ENCODE measurements around the gene AFAP1.

AFAP1 gene

DNA sequence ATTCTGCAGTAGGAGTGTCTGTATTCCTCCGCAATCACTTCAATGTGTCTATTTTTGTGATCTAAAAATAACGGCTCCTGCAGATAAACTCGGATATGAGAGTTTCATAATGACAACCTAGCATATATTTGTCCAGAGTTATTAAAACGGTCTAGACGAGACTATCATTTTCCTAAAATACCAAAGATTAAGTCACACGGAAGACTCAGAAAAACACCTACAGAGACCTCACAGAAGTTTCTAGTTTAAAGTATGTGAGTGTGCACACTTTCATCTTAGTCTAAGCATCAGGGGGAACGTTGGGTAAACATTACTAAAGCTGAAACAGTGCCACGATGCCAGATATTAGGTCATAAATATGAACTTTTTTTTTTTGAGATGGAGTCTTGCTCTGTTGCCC, 156.9 kb downstream of the AFAP1 start:
- DNase-seq (ENCODE audit: low spot score), result no peak

DNA sequence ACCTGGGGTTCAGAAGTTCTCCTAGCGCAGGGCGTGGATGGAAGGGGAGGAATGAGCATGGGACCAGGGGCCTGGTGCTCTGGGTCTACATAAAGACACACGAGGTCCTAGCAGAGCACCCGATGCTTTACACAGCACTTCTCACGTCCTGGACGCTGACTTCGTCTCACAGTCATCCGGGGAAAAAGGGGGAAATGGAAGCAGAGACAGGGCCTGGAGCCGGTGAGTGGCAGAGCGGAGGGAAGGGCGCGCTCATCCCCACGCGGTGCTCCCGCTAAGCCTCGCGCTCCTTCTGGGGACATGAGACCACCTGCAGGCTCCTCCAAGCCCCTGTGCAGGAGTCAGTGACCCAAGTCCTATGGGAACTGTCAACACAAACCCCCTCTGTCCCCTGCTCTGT, 157.7 kb downstream of the AFAP1 start:
- no peak for DNase-seq (ENCODE audit: low spot score)

DNA sequence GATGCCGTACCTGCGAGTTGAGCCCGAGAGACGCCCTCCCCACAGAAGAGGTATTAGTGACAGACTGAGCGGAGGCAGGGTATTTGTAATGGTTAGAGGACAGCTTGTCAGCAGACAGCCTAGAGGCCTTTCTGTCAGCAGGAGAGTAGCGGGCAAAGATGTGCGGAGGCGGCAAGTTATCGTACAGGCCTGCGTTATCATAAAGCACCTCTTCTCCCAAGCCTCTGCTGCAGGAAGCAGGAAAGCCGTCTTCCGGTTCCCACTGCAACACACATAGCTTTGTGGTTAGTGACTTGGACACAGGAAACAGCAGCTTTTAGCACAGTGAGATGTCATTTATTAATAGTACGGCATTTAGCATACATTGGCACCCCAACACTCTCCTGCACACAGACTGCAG, 158.3 kb downstream of the AFAP1 start:
- no peak for DNase-seq (ENCODE audit: low spot score)

DNA sequence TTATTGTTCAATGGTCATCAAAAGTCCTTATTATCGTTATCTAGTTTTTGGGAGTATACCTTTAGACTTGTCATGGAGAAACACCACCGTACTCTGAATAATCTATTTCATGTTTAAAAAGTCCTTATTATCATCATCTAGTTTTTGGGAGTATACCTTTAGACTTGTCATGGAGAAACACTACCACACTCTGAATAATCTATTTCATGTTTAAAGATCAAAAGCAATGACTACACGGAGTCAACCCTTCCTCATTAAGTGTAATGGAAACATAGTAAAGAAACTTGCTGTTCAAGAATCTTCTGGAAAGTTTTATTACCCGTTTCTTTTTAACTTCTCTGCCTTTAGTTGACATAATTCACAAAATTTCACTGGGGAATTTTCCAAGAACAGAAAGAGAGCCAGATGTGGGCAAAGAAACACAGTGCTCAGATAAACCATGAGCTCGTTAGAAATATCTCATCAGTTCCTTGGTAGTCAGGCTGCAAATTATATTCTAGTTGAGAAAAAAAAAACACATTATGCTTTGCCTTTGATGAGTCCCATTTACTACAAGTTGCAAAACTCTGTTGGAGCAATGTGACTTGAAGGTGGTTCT, 158.8 kb downstream of the AFAP1 start:
- no peak for DNase-seq (ENCODE audit: low spot score)

DNA sequence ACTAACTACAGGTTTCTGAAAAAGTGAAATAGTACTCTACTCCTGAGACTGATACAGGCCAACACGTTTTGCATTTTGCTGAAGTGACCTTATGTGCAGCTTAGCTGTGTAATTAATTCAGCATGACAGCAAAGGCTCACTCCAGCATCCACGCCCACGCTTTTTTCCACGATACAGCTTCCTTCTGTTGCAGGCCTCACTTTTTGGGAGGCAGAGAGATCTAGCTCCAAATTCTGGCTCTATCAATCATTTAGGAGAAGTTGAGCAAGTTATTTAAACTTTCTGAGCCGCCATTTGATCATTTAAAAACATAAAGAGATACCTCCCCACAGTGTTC, 160.3 kb downstream of the AFAP1 start:
- no peak for DNase-seq (ENCODE audit: low spot score)

DNA sequence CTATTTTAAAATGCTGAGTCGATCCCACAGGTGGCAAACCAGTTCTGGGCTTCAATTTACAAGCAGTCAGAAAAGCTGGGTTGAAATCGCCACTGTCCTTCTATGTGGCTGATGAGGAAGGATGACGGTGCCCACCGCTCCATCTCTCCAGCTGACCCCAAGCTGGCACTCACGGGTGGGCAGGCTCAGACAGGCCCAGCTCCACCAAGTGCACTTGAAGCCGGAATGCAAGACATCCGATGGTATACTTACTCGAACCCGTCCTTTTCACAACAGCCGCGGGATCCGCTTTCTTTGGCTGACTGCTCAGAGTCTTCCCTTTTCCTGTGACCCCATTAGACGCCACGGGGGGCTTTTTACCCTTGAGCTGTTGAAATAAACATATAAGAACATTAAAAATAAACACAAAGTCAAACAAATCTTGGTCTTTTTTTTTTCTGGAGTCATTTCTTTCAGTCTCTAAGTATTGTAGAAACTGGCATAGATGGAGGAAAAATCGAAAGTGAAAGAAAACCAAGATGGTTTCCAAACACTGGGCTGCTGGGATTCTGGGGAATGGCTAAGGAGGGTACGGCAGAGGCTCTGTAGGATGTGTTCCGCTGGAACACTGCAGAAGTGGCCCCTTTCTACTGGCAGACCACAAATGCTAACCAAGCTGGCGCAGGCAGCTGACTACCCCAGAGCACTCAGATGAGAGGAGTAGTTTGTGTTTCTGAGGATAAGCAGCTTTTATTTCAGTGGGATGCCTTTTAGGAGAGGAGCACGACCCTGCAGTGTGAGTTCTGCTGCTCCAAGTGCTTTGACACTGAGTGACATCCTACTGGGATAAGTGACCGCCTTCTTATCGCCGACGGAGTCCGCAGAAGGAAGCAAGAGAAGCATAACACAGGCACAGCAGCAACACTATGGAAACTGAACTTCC, 160.9 kb downstream of the AFAP1 start:
- DNase-seq (ENCODE audit: low spot score), result no peak

DNA sequence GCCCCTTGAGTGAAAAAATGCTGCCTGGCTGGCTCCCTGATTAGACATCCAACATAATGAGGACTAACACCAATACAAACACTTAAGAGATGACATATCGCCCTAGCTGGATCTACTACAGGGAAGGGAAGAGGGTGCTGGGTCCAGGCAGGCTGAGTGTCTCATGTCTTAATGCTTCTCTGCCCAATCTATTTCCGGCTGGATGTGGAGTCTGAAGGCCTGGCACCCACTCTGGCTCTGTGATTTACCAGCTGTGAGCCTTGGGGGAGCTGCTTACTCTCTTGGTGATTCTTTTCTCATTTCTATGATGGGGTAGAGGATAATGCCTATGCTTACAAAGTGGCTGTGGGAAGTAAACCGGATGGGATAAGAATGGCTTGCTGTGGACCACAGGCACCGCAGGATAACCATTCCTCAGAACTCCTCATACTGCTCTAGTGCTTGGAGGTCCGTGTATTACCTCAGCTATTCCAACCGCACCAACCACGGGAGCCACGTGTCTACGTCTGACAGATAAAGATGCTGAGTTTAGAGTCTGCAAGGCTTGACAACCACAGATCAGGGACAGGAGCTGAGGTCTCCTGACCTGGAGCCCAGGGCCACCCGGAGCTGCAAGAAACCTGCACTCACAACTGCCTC, 161.7 kb downstream of the AFAP1 start:
- DNase-seq (ENCODE audit: low spot score), result no peak

DNA sequence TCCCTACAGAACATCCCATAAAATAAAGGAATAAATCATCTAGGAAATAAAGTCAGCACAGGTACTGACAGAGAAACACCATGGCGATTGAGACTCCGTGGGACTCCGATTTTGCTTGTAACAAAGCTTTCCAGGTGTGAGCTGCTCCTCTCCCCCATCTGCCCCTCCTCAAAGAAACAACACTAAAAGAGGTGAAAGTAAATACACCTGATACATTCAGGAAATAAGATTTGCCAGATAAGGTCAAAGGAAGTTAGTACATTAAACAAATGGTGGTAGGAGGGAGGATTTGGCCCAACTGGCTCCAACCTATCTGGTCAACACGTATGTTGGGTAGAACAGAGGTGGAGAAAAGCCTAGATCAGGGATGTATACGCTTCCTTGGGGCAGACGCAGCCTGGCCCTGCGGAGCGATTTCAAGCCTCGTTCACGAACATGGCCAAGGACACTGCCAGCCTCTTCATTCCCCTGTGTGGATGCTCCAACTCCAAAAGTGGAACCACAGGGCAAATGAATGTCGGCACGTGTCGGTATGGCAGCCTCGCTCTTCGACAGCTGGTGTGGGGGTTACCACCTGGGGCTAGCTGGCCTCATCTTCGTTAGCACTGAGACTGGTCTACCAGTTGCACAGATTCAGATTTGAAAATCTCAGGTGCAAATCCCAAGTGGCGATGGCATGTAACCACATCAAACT, 162.5 kb downstream of the AFAP1 start:
- DNase-seq (ENCODE audit: low spot score), result no peak

DNA sequence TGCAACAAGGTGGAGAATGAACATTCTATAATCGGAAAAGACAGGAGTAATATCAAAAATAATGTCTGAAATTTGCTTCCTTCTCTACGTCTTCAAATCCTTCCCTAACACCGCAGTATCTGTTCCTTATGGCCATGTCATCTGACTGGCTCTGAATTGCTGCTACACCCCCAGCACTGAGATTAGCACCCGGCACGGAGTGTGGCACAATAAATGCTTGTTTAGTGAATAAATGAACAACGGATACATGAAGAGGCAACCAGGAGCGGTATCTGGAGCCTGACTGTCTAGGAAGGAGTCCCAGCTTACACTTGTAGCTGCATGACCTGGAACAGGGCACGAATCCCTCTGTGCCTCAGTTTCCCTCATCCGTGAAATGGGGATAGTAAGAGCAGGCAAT, 164.3 kb downstream of the AFAP1 start:
- DNase-seq (ENCODE audit: low spot score), result no peak

DNA sequence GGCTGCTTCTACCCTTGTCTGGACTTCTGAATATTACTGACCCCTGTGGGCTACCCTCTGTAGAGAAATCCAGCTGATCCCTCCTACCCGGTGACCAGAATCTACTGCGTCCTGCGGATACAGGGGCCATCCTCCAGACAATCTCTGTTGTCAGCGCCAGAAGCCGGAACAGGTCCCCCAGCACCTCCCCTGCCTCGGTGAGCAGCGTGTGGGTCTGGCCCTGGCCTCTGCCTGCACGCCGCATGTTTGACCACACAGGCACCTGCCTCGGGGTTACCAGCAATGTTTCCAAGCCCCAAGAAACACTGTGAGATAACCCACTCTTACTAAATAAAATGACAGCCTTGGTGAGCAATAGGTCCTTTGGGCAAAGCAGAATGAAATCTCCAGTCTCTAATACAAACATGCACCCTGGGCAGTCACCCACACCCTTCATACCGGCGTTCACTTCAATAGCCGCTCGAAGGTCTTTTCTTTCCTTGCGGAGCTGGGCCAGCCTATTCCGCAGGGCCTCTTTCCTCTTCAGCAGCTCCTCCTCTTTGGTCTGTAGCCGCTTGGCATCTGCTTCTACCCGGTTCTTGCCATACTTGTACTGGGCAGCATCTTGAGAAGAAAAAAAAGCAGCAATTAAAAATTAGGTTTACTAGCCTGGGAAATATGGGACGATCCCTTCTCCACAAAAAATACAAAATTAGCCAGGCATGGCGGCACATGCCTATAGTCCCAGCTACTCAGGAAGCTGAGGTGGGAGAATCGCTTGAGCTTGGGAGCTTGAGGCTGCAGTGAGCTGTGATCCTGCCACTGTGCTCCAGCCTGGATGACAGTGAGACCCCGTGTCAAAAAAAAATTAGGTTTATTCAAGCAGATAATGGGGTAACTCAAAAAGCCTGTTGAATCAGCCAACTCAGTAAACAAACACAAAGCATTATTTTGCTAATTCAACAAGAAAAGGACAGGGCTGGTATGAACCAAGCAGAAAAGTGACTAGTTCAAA, 165.1 kb downstream of the AFAP1 start:
- DNase-seq (ENCODE audit: low spot score), result no peak

DNA sequence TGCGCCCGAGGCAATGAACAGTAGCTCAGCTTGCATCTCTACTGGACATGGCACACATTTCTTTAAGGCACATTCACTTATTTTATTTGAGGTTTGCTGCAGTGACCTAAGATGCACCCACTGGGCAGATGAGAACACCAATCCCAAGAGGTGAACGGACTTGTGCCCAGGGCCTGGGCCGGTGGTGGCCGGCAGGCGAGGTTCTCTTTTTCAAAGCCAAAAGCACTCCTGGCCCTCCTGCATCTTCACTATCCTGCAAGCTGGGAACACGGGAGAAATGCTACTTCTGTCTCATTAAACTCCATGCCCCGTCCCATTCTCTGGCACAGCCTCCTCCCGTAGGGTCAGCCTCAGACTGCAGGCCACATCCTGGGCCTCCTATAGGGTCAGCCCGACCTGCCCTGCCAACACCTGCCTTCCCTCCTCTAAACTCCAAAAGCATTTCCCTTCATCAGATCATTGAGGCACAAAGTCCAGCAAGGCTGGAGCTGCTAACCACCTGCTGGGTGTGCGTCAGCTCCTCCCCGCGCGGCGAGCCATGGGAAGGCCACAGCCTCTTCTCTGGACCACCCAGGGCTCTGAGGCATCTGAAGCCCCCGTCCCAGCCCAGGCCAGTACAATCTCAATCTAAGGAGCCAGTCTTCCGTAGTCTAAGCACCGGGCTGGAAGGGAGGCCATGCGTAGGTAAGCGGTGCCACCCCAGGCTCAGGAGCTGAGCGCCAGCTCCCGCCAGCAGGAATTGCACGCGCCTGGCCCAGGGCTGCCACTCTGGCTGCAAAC, 166.1 kb downstream of the AFAP1 start:
- no peak for DNase-seq (ENCODE audit: low spot score)

DNA sequence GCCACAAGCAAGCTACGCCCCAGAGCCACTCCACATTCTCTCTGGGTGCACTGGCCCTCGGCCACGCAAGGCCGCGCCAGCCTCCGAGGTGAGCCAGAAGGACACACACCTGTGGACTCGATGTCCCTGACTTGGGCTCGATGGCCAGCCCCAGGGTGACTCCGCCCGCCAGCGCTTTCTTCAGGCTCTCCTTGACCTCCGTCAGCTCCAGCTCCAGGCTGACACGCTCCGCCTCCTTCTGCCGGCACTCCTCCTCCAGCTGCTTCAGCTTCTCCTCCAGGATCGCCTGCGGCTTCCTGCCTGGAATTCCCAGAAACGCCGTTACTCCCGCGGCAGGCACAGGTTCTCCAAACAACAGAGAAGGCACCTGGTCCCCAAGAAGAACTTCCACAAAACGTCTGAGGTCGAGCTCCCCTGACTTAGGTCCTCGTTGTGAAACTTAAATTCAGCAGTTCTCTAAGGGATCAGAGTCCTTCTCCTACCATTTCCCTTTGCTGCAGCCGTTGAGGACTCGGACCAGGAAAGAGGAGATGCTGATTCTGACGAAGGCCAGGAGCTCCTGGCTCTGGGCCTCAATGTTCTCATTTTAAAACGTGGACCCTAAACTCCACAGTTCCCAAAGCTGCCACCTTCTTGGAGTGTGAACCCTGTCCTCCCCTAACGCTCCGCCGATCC, 166.8 kb downstream of the AFAP1 start:
- DNase-seq (ENCODE audit: low spot score), result no peak

DNA sequence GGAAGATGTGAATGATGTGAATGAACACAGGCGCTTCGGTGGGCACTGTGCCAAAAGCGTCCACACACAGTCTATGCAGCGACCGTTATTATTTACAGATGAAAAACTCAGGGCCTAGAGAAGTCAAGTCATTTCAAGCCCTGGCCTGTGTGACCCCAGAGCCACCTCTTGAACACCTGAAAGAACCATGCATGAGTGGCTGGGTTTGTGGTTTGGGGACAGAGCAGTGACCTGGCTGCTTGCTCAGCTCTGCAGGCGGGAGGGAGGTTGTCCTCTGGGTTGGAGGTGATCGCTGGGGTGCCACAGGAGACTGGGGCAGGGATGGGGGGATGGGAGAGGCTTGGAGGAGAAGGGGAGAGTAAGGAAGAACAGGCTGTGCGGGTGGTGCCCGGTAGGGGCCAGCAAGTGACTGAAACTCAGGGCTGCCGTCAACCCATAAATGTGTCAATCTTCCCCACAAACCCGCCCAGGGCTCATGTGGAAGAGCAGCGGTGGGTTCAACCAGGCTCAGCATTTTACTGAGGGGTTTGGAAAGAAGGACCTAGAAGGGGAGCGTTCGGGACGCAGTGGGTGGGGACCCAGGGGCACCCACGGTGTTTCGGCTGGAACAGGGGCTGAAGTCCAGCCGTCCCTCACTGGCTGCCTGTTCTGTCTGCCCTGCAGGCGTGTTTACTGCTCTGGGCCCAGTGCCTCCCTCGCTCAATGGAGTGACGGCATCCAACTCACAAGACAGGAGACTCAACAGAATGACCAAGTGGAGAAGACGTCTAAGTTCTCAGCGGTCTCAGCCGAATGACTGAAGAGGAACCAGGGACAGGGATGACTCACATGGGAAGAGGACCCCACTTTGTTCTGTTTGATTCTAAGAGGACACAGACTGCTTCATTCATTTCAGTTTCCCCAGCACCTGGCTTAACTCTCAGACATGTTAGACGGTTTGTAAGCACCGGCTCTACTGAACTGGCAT, 167.8 kb downstream of the AFAP1 start:
- DNase-seq (ENCODE audit: low spot score), result no peak

DNA sequence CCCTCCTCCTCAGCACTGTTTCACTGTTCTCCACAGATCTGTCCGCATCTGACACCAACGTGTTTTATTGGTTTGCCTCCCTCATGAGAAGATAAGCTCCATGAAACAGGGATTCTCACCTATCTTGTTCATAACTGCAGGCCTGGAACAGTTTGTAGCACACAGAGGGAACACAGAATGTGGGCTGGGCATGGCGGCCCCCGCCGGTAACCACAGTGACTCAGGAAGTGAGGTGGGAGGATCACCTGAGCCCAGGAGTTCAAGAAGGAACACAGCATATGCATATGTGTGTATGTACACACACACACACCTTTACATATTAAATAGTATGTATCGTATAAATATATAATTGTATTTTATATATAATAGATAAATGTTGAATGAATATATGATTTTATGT, 168.6 kb downstream of the AFAP1 start:
- no peak for DNase-seq (ENCODE audit: low spot score)

DNA sequence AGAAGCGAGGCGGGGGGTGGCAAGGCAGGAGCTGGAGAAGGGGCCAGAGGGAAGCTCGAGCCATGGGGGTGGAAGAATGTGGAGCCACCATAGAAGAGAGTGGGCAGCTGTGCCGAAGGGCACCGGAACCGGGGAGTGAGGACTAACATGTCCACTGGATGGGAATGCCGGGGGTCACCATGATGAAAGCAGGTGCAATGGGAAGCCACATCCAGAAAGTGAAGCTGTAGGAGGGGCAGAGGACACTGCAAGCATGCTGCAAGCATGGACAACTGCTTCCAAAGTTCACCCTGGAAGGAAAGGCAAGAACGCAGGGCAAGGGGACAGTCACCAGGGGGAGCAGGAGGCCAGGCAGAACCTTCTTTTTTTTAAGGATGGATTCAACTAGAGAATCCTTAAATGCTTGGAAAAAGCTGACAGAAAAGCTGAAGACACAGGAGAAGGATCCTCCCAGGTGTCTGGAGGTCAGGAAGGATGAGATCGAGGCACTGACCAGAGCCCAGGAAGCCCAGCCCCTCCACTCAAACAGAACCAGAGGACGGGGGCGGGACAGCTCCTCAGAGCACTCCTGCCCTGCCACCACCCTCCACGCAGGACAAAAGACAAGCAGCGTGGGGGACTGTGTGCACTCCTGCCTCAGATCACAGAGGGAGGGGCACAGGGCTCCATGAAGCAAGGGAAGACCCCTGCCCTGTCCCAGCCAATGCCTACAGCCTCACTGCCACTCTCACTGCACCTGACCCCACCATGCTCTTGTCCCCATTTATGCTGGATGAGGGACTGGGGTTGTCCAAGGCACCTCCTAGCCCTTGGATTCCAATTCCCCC, 169.2 kb downstream of the AFAP1 start:
- DNase-seq (ENCODE audit: low spot score), result peak; percentile 44

DNA sequence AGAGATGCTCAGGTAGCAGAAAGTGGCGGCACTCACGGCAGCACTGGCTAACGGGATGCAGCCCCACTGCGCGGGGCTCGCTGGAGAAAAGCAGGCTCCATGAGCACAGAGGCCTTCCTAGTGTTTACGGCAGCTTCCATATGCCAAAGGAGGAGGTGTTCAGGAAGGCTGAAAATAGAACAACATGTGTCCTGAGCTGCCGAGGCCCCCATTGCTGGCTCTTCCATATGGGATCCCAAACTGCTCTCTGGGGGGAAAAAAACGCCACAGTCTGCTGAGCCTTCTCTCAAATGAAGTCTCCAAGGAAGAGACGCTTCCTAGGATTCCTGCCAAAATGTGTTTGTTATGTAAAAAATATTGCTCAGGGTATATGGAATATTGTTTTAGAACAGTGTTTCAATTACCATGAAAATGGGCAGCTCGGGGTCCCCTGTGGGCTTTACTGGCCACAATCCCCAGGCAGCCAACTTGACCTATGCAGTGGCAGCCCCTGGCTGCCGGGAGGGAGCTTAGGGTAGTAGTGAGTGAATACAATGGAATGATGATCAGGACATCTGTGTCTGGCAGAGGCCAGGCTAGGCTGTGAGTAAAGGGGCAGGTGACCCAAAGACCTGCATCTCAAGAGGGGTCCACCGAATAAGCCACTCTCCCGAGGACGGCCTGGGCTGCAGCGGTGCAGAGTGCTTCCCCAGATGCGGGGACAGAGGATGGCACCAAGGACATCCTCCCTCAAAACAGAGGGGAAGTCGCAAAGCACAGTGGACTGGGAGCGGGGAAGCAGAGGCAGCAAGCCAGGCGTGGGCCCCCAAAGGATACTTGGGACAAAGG, 170.1 kb downstream of the AFAP1 start:
- no peak for DNase-seq (ENCODE audit: low spot score)

DNA sequence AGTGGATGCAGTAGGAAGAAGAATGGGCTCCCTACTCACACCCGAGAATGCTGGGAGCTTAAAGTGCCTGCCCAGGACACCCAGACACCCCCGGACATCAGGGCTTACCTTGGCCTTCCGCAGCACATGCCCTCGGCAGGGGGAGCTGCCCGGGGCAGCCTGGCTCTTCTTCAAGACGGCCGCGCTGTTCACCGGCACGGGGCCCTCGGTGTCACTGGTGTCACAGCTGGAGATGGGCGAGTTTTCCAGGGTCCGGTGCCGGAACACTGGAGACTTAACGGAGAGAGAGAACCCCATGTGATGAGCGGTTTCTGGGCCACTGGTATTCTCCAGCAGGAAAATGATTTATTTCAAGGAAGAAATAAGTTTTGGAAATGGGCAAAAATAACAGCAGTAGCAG, 170.9 kb downstream of the AFAP1 start:
- no peak for DNase-seq (ENCODE audit: low spot score)

Measured in RKO (cell line).